GM21526 (cell line): Measurements from ENCODE around the gene MCTP1.

Experiments
- ATAC-seq: cut with Tn5 transposase; IDR thresholded peaks from one replicate; pipeline ENCODE4 v1.9.1; 2021; ENCODE audit warnings: moderate library complexity; ENCODE audit not compliant: unreplicated experiment, low FRiP score

The MCTP1 gene

GRCh38 chr5:94746731-94747124, 538.2 kb downstream of the MCTP1 start:
- ATAC-seq, result peak; percentile 56

- ATAC-seq, result peak; percentile 80
These were observed 538.8 kb downstream of the MCTP1 start for GRCh38 chr5:94745786-94746730.

GRCh38 chr5:94744906-94745305, 540.0 kb downstream of the MCTP1 start:
- no peak for ATAC-seq

DNA sequence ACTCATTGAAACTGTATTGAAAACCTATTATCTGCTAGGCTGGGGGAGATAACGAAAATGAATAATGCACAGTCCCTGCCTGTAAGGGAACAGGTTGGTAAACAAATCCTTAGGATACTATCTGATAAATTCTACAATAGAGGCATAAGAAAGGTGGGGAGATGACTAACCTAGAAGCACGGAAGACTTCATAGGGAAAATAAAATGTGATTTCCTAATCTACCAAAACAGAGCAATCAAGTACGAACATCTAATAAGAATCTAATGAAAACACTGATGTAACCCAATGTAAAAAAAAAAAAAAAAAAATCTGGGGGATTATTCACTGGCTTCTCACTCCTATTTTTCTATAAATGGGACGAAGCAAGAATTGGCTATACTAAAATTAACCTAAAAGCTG, 542.0 kb downstream of the MCTP1 start:
- no peak for ATAC-seq

GRCh38 chr5:94740286-94740685, 544.6 kb downstream of the MCTP1 start:
- no peak for ATAC-seq

DNA sequence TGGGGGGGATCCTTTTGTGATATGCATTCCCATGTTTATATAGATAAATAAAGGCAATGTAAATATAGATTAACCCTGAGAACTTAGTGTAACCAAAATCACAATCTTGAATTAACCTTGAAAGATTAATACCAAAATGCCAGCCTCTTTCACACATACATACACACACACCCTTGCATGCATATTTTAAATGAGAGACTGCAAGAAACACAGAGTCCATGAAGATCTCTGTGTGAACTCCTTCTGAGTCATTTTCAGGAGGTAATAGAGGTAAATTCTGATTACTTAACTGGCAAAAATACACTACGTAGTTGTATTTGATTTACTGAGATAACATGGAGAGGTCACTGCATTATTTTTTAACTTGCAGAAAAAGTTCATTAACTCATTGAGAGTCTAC, 548.4 kb downstream of the MCTP1 start:
- ATAC-seq, result no peak

DNA sequence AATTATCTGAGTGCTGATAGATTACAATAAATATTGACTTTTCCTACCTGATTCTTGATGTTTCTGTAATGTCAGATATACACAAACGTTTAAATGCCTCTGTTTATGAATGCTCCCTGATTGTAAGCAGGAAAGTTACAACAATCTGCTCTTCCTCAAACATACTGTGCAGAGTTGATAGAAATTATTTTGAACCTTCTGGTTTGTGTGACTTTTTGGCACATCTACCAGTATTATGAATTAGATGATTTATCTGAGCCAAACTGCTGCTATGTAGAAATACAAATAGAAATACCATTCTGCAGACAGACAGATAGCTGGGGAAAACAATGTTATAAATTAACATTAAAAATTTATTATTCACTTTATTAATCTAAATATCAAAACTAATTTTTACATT, 553.4 kb downstream of the MCTP1 start:
- no peak for ATAC-seq

- ATAC-seq, result no peak
These were observed 559.8 kb downstream of the MCTP1 start for GRCh38 chr5:94725142-94725541.

DNA sequence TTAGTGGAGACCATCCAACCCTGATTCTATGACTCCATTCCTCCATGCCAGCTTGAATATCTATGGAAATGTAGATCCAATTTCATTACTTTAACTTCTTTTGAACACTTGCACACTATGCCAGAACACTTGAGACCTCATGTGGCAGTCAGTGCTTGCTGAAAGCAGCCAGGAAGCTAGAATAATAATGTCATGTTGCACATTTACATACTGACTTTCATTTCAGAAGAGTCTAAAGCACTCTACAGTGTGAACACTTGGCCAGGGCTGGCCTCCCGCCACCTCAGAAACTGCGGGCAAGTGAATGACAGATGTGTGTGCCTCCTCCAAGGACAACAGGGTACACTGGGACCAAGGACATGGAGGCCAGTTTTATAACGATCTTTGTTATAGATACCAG, 569.1 kb downstream of the MCTP1 start:
- no peak for ATAC-seq

- no peak for ATAC-seq
These were observed 573.1 kb downstream of the MCTP1 start for GRCh38 chr5:94711785-94712184.

- ATAC-seq, result no peak
These were observed 575.6 kb downstream of the MCTP1 start for GRCh38 chr5:94709277-94709676.

- ATAC-seq, result no peak
These were observed 577.5 kb downstream of the MCTP1 start for GRCh38 chr5:94707359-94707758.

GRCh38 chr5:94705427-94705826, 579.5 kb downstream of the MCTP1 start:
- ATAC-seq, result no peak

GRCh38 chr5:94702729-94703128, 582.2 kb downstream of the MCTP1 start:
- peak; percentile 63 for ATAC-seq

- ATAC-seq, result peak; percentile 73
These were observed 584.3 kb downstream of the MCTP1 start for GRCh38 chr5:94700592-94700991.

DNA sequence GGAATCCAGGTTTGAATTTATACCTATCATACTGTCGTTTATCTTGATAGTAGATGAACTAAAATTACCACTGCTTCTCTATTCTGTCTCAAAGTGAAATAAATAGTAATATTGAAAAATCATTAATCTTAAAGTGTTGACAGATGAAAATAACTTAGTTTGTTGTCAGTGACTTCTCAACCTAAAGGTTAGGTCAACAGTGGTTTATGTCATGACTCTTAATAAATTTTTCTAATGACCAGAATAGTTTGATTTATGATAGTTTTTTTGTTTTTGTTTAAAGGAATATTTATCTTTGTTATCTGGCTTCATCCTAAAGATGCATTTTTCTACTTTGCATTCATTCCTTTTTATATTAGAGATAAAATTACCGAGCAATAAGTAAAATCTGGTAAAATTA, 585.3 kb downstream of the MCTP1 start:
- ATAC-seq, result no peak

- no peak for ATAC-seq
These were observed 586.7 kb downstream of the MCTP1 start for GRCh38 chr5:94698197-94698596.

- no peak for ATAC-seq
These were observed 590.2 kb downstream of the MCTP1 start for GRCh38 chr5:94694671-94695070.

- ATAC-seq, result no peak
These were observed 591.0 kb downstream of the MCTP1 start for GRCh38 chr5:94693845-94694370.

DNA sequence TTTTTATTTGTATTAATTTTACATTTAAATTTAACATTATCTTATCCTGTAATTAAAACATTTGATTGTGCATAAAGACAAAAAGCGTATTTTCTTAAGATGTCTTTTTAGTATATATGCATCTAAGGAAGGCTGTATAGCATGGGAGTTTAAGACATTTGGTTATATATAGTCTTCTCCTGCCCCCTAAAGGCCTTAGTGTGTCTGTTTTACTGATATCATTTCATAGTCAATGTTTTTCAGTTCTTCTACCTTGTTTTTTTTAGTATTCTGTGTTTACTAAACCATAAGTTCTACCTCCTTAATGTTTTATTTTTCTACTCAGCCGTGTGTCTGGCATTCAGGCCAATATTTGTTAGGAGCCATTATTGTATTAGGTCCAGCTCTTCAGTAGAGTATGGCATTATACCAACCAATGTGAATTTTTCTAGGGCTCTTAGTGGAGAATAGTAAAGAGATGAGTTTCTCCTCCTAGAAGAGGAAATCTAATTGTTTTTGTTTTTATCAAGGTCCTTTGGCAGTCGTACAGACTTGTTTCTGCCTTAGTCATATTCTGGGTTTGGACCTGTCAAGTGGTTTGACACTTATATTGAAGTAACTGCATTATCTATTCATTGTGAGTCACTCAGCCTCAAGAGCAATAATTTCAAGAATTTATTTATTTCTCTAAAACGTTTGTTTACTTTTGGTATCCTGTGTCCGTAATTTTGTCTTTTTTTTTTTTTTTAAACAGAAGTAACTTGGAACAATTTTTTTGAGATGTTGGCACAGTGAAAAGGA, 591.7 kb downstream of the MCTP1 start:
- ATAC-seq, result no peak

- no peak for ATAC-seq
These were observed 592.3 kb downstream of the MCTP1 start for GRCh38 chr5:94692581-94692980.
